Head of caudate nucleus (tissue), 42 donors: Measurements from ENCODE around the gene HSF2BP.
"Not testable (repeated sequence)": the region's sequence is repeated elsewhere in the genome, so short reads cannot be mapped to it uniquely, and the experiment has no call there.

ENCODE experiments used
- DNase-seq, 42 donors: peaks; one replicate each; pipeline versions ENCODE4 v3.0.0 to v3.0.0-alpha.2; 2020 to 2021; ENCODE audit warnings: mixed read lengths in 7 of 42
- intact Hi-C: fragments of 100-400 bp; cut with DNase I; formaldehyde crosslinking; loops from one replicate; pipeline ENCODE4 v1.15.0; 2022

Gene HSF2BP

DNA sequence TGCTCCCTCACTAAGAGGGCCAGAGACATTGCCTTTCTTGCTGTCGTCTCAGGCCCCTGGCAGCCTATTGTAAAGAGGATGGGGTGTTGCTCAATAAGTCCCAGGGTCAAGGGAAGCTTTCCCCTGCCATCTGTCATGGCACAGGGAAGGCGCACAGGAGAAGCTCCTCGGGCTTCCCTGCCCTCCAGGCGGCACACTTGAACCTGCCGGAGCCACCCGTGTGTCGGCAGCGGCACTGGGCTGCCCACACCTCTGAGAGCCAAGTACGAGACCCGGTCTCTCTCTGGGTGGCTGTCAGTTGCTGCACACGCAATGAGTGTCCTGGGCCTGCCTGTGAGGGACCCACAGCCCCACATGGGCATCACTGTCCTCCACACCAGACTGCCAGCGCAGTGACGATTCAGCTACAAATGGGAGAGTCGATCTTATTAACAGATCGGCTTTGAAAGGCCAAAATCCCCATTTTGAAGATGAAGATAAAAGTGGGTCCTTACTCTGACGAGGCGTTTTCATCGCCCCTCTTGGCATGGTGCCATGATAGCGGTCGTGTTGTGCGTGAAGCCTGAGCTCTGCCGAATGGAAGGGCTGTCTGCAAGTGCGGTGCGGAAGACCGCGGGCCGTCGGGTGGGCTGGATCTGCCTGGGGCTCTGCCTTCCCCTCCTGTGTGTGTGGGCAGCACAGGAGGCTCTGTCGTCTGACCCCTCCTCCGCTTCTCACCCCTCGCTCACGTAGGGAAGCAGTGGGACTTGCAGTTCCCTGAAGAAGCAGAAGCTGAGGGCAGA, 30.5 kb upstream of the HSF2BP start:
- intact Hi-C loops = no loop called here
- no peak for DNase-seq

DNA sequence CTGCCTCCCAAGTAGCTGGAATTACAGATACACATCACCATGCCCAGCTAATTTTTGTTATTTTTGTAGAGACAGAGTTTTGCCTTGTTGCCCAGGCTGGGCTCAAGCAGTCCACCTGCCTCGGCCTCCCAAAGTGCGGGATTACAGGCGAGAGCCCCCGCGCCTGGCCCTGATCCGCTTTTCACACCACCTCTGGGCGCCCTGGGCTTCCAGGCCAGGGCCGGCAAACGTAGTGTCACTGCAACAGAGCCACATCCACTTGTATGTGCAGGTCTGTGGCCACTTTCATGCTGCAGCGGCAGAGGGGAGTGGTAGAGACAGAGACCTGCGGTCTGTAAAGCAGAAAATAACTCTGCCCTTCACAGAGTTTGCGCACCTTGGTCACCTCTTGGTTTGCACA, 29.6 kb upstream of the HSF2BP start:
- no peak for DNase-seq
- intact Hi-C loops = no loop called here

GRCh38 chr21:43687566-43688399, 28.5 kb upstream of the HSF2BP start:
- DNase-seq = peak in 1 of 42 donors; percentile 26
- intact Hi-C loops = no loop called here

DNA sequence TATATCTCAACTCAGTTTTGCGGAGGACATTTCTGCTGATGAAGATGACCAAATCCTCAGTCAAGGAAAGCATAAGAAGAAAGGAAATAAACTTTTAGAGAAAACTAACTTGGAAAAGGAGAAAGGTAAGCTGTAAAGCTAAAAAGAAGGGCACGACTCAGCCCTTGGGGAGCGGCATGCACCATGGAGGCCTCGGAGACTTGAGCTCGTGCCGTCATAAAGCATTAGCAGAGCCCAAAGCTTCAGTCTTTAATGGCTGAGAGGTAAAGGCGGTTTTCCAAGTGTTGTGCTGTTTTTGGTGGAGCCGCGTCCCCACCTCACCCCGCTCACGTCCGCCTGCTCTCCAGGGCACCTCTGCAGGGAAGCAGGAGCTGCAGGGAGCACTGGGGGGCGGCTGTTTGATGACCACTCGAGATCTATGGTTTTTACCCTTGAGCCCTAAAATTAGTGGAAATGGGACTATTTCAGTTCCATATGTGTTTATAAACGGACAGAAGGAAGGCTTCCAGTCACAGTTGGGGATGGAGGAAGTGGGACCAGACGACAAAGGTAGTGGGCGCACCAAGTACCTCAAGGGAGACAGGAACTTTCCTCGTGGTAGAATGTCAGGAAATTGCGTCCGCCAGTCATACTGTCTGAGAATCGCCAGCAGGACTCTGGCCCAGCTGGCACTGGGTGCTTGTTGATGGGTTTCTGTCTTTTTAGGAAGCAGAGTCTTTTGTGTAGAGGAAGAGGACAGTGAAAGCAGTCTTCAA, 27.7 kb upstream of the HSF2BP start:
- intact Hi-C loops = no loop called here
- DNase-seq = no peak

GRCh38 chr21:43684424-43684823, 25.1 kb upstream of the HSF2BP start:
- DNase-seq = no peak
- intact Hi-C loops = no loop called here

- intact Hi-C loops = no loop called here
- no peak for DNase-seq
These were observed 22.4 kb upstream of the HSF2BP start for GRCh38 chr21:43681650-43682049.

DNA sequence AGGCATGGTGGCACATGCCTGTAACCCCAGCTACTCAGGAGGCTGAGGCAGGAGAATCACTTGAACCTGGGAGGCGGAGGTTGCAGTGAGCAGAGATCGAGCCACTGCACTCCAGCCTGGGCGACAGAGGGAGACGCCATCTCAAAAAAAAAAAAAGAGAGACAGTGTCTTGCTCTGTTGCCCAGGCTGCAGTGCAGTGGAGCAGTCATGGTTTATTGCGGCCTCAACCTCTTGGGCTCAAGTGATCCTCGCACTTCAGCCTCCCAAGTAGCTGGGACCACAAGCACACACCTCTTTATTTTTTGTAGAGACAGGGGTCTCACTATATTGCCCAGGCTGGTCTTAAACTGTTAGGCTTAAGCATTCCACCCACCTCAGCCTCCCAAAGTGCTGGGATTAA, 21.1 kb upstream of the HSF2BP start:
- intact Hi-C loops, DNase-seq: not testable (repeated sequence)

GRCh38 chr21:43679951-43680350, 20.7 kb upstream of the HSF2BP start:
- intact Hi-C loops = no loop called here

DNA sequence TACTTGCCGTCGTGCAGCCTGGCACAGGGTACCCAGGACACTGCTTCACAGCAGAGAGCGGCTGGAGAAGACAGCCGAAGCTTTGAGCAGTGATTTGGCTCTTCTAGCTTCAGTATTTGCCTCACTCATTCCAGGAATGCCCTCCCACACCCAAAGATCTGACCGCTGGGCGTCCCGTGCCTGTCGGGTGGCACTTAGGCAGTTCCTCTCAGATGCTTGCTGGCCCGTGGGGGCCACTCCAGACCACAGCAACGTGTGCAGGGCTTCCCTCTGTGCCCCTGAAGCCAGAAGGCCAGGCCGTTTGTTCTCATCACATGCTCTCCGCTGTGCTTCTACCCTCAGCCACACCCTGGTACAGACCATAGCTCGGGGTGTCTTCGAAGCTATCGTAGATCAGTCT, 17.1 kb upstream of the HSF2BP start:
- DNase-seq = no peak
- intact Hi-C loops = no loop called here

More at GRCh38 chr21:43679951-43680350, 20.7 kb upstream of the HSF2BP start:
- DNase-seq = no peak

DNA sequence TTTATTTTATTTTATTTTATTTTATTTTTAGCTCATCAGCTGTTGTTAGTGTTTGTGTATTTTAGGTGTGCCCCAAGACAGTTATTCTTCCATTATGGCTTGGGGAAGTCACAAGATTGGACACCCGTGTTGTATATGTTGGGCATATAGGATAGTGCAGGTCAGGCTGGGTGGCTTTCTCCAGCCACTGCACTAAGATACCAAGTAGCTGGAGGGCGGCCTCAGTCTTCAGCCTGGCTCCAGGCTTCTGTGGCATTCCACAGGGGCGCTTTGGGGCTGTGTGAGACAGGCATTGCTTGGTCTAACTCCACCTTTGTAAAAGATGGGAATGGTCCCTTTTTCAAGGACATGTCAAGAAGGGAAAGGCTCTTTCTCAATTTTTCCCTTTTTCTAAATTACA, 16.6 kb upstream of the HSF2BP start:
- no peak for DNase-seq
- intact Hi-C loops = no loop called here

GRCh38 chr21:43669828-43670605, 10.7 kb upstream of the HSF2BP start:
- intact Hi-C loops = no loop called here
- peak in 1 of 42 donors; percentile 0 for DNase-seq

- intact Hi-C loops = no loop called here
- DNase-seq = no peak
These were observed 8.1 kb upstream of the HSF2BP start for GRCh38 chr21:43667191-43667904.

DNA sequence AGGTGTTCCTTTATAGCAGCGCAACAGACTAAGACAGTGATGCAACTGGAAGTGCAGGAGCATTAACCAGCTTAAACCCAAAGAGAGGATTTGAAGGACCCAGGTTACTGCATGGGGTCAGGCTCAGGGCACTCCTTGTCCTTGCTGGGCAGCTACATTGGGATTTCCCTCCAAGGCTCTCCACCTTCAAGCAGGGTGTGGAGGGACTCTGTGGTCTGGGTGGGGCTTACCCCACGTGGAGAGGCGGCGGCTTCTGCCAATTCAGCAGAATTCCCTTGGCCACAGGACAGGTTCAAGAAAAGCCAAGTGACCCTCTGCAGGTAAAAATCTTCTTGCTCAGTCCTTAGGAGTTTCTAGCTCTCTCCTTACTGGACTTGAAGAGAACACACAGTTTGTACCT, 6.6 kb upstream of the HSF2BP start:
- intact Hi-C loops = no loop called here
- DNase-seq = no peak

DNA sequence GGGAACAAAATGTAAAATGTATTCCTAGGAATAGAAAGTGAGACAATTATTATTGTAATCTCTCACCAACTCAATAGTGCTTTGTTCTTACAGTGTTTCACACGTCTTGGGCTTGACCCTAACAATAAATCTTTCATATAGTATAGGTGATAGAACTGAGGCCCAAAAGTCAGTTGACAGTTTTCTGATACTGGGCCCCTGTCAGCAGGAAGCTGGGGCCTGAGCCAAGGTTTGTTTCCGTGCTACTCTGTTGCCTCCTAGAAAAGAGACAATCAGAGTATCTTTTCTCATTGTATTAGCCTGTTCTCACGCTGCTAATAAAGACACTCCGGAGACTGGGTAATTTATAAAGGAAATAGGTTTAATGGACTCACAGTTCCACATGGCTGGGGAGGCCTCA, 5.1 kb upstream of the HSF2BP start:
- intact Hi-C loops = no loop called here
- DNase-seq = no peak

GRCh38 chr21:43663033-43663432, 3.7 kb upstream of the HSF2BP start:
- no peak for DNase-seq
- intact Hi-C loops = no loop called here

DNA sequence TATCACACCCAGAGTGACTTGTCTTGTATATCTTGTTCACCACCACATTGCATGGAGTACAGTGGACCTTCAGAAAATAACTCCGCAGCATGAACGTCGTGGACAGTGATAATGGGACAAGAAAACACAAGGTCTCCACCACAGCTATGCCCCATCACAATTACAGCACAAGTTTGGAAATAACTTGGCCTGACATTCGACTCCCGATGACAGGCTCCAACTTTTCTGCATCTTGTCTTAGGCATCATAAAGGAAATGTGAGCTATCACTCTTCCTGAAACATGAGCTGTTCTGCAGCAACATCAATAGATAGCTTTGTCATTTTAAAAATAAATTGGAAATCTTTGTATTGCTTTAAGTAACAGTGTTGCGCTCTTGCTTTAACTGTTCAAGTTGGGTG, 3.0 kb upstream of the HSF2BP start:
- intact Hi-C loops = no loop called here

GRCh38 chr21:43658769-43659135, 536 bp downstream of the HSF2BP start:
- intact Hi-C loops = no loop called here
- peak in 2 of 42 donors; percentile 22 to 30 for DNase-seq

More for the DNA sequence above, 3.0 kb upstream of the HSF2BP start:
- DNase-seq = no peak

DNA sequence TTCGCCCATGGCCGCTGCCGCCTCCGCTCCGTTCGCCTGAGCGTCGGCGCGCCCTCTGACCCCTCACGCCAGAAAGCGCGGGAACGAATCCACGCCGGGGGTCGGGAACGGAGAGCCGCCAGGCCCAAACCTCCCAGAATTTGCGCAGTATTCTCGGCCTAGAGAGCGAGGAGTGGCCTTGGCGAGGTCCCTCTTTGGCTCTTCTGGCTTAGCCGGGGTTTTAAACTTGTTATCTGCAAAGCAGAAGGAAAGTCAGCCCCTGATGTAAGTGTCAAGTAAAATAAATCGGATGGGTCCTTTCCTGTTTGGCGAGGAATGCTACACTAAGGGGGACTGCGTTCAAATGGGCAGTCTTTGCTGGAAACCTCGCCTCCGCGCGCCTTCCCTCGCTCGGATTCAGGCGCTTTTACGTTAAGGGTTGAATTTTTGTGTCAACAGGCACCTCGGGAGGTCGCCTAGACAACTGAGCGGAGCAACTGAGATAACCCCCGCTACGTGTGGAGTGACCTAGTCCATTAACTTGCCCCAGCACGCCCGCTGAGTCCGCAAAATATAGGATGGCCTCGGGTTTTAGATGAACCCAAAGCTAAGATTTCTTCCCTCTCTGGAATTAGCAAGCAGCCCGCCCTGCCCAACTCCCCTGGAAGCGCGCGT, 1.1 kb downstream of the HSF2BP start:
- no peak for DNase-seq
- intact Hi-C loops = no loop called here
